ENCODE results near the gene STOM.

STOM gene

DNA sequence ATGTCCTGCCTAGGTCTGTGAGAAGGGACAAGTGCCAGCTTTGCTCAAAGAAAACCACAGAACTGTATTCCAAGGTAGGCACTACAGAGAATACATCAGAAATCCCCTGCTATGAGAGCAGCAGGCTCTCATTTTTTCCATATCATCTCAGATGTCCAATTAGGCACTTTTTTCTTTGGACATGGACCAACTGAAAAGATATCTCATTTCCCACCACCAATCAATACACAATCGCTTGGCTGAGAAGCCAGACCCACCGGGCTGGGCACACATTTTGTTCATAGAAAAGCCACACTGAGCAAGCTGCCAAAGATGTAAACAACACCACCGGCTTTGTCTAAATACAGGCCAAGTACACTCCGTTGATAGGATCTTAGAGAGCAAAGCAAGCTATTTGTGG lies 25.9 kb downstream of the STOM start:
- TF ChIP-seq, protein P1, sequence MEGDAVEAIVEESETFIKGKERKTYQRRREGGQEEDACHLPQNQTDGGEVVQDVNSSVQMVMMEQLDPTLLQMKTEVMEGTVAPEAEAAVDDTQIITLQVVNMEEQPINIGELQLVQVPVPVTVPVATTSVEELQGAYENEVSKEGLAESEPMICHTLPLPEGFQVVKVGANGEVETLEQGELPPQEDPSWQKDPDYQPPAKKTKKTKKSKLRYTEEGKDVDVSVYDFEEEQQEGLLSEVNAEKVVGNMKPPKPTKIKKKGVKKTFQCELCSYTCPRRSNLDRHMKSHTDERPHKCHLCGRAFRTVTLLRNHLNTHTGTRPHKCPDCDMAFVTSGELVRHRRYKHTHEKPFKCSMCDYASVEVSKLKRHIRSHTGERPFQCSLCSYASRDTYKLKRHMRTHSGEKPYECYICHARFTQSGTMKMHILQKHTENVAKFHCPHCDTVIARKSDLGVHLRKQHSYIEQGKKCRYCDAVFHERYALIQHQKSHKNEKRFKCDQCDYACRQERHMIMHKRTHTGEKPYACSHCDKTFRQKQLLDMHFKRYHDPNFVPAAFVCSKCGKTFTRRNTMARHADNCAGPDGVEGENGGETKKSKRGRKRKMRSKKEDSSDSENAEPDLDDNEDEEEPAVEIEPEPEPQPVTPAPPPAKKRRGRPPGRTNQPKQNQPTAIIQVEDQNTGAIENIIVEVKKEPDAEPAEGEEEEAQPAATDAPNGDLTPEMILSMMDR (IDR thresholded peaks at IDR 0.05; ENCODE audit: low read depth, low read length) = no peak
- DNase-seq (ENCODE audit: extremely low read depth, low read depth) = no peak

DNA sequence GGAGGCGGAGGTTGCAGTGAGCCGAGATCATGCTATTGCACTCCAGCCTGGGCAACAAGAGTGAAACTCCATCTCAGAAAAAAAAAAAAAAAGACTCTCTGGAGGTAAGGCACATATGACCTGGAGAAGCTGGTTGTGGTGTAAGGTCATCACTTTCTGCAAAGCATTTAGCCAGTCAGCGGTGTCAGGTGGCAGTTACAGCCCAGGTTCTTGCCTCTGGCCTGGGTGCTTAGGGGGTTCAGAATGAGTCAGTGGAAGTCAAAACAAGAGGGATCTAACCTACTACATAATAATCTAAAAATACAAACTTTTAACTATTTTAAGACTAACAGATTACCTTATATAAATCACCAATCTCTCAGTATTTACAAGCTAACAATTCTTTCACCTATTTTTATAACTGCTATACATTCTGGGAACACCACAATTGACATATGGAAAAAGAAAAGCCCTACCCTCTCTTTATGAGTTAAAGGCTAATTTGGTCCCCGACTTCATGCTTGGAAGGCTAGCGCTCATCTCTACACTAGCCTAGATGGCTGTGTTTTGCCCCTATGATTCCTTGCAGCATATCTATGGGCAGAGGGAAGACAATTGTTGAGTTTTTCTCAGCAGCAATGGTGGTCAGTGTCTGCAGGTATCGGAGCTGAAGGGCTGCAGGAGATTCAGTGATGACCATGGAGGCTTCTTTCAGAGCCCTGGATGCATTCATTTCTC lies 29.2 kb downstream of the STOM start:
- no peak for DNase-seq (ENCODE audit: extremely low read depth, low read depth)
- TF ChIP-seq, protein P1 (IDR thresholded peaks at IDR 0.05; ENCODE audit: low read depth, low read length) = no peak

DNA sequence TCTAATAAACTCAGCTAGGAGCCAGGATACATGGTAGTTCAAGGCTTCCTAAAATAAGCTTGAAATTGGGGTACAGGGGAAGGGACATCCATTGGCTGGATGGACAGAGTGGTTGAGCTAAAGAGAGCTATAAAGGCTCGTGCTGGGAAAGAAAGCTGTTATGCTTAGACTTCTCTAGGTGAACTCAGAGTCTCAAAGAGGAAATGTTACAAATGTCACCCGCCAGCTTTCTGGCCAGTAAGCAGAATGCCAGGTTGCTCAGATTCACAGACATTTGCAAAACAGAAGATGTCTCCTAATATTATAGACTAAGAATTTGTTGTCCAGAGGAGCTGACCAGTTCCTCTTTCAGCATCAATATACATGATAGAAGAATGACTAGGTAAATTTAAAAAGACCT lies 30.6 kb downstream of the STOM start:
- DNase-seq (ENCODE audit: extremely low read depth, low read depth) = no peak
- TF ChIP-seq, protein P1 (IDR thresholded peaks at IDR 0.05; ENCODE audit: low read depth, low read length) = no peak

DNA sequence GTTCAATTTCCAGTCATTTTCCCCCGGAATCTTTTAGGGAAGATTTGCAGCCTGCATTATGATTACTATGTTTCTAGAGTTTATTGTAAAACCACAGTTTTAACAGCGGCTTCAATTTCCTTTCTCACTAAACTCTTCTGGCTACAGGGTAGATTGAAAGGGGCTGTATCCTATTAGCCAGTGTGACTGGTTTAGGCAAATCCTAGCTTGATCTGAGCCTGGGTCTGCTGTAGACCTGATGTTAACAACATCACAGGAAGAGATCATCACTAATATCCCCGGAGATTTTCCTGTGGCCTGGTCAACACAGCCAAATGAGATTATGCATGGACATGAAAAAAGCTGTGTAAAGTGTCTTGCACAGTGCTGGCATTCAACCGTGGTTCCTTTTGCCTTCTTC lies 33.4 kb downstream of the STOM start:
- no peak for DNase-seq (ENCODE audit: extremely low read depth, low read depth)
- TF ChIP-seq, protein P1 (IDR thresholded peaks at IDR 0.05; ENCODE audit: low read depth, low read length) = no peak

DNA sequence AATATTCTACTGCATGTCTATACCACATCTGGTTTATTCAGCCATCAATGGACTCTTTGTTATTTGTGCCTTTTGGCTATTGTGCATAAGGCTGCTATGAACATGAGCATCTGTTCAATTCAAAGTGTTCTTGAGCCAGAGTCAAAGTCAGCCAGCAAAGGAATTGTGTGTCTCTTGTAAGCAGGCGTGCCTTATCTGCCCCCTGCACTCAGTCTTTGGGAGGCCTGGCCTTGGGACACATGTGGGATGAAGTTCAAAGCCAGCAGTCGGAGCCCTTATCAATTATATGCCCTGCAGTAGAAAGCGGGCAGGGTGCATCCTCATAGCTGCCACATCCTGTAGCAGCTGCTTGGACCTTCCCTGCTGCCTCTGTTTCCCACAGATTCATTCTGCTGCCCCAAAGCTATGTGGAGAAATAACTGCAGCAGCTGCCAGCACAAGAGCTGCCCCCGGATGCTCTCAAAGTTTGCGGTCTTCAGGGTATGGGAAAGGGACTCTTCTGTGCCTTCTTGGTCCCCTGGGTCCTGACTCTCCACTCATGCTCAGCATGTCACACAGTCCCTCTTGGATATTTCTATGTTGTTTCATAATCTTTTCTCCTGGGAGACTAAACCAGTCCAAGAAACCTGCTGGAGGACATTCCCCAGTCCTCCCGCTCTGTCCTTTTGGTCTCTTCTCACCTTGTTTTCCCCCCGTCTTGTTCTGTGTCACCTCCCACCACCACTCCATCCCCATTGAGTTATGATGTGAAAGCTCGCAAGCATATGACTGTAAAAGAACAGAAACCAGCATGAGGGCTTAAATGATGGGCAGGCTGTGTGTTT lies 35.9 kb downstream of the STOM start:
- no peak for DNase-seq (ENCODE audit: extremely low read depth, low read depth)
- TF ChIP-seq, protein P1 (IDR thresholded peaks at IDR 0.05; ENCODE audit: low read depth, low read length) = no peak

DNA sequence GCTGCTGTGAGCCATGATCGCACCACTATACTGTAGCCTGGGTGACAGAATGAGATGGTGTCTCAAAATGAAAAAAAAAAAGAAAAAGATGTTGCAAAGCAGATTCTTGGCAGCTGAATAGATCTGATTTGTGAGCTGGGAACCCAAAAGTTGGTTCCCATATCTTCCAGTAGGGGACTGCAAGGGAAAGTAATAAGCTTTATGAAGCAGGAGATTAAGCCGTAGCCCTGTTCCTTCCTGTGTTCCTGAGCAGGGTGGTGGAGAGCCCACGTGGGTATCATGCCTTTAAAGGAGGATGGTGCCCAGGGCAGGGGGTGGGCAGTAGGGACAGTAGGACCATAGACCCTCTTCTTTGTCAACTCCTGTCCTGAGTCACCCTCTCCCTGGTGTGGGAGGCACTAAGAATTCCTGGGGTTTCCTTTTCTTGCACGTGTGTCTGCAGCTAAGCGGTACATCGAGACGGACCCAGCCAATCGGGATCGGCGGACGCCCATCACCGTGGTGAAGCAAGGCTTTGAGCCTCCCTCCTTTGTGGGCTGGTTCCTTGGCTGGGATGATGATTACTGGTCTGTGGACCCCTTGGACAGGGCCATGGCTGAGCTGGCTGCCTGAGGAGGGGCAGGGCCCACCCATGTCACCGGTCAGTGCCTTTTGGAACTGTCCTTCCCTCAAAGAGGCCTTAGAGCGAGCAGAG lies 37.9 kb downstream of the STOM start:
- TF ChIP-seq, protein P1 (IDR thresholded peaks at IDR 0.05; ENCODE audit: low read depth, low read length) = peak; percentile 65
- DNase-seq (ENCODE audit: extremely low read depth, low read depth) = peak; percentile 49

DNA sequence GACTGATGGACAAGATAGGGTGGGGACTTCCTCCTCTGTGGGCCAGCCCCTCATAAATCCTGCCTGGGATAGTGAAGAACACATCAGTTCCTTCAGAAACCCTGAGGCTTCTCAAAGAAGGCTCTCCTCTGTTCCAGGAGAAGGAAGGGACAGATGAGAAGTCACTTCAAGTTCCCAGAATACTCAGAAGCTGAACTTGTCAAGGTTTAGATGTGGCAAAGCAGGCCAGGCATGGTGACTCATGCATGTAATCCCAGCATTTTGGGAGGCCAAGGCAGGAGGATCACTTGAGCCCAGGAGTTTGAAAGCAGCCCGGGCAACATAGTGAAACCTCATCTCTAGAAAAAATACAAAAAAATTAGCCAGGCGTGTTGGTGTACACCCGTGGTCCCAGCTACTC lies 38.5 kb downstream of the STOM start:
- no peak for DNase-seq (ENCODE audit: extremely low read depth, low read depth)
- TF ChIP-seq, protein P1 (IDR thresholded peaks at IDR 0.05; ENCODE audit: low read depth, low read length) = no peak

Measured in AG09319 (cell line).